Measurements from ENCODE around the gene CTIF.

The CTIF gene

GRCh38 chr18:48795696-48796095 is 256.9 kb downstream of the CTIF start:
- no peak for DNase-seq

GRCh38 chr18:48796491-48797205 is 257.8 kb downstream of the CTIF start:
- DNase-seq, result no peak

- no peak for DNase-seq
Observed at GRCh38 chr18:48797841-48798255, 259.0 kb downstream of the CTIF start.

- DNase-seq, result no peak
Observed at GRCh38 chr18:48798334-48799245, 259.8 kb downstream of the CTIF start.

GRCh38 chr18:48799724-48800315 is 261.0 kb downstream of the CTIF start:
- no peak for DNase-seq

- no peak for DNase-seq
Observed at GRCh38 chr18:48800466-48800865, 261.6 kb downstream of the CTIF start.

GRCh38 chr18:48800876-48801727 is 262.3 kb downstream of the CTIF start:
- DNase-seq, result no peak

- DNase-seq, result no peak
Observed at GRCh38 chr18:48801728-48802542, 263.1 kb downstream of the CTIF start.

- no peak for DNase-seq
Observed at GRCh38 chr18:48802543-48803290, 263.9 kb downstream of the CTIF start.

- DNase-seq, result no peak
Observed at GRCh38 chr18:48803518-48803917, 264.7 kb downstream of the CTIF start.

GRCh38 chr18:48803951-48804855 is 265.4 kb downstream of the CTIF start:
- DNase-seq, result no peak

- no peak for DNase-seq
Observed at GRCh38 chr18:48804856-48805610, 266.2 kb downstream of the CTIF start.

- no peak for DNase-seq
Observed at GRCh38 chr18:48805826-48806535, 267.1 kb downstream of the CTIF start.

- no peak for DNase-seq
Observed at GRCh38 chr18:48806551-48807261, 267.9 kb downstream of the CTIF start.

GRCh38 chr18:48808476-48808875 is 269.6 kb downstream of the CTIF start:
- DNase-seq, result no peak

GRCh38 chr18:48809365-48809764 is 270.5 kb downstream of the CTIF start:
- DNase-seq, result no peak

GRCh38 chr18:48810805-48811204 is 272.0 kb downstream of the CTIF start:
- no peak for DNase-seq

- DNase-seq, result no peak
Observed at GRCh38 chr18:48811401-48811800, 272.6 kb downstream of the CTIF start.

All from SHP77 (cell line).